ENCODE data around the gene TPST2. TPM values are rescaled to one million over a fixed set of nuclear protein-coding genes. Genes with fewer than 3 reads are reported as not detected.

TPST2 gene
- total and polyA plus RNA-seq, 7 experiments from 2014 or later: 14.4 to 44.8 (median 20.6) TPM

DNA sequence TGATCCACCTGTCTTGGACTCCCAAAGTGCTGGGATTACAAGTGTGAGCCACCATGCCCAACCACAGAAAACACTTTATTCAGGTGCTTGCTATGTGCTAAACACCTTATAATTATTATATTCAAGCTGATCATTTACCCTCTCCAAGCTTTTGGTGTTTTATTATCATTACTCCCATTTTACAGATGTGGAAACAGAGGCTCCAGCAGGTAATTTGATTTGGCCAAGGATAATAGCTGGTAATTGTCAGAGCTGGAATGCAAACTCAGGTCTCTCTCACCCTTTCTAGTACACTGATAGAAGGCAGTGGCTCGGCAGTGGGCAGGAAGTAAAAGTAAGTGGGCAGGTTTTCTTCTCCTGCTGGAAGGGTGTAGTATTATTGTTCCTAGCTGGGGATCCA is 3.8 kb upstream of the TPST2 start:
- CTCF ChIA-PET: no interaction called here
- Mint-ChIP-seq H3K4me1 (peaks cover 15 to 59% (median 43%) of the 10 kb centered on the region in 7 donors), H3K4me3 (peak overlapping the region in 2 of 10 donors; percentile 17 to 28), H3K9me3 (no peaks in the 10 kb centered on the region), H3K27ac (peak overlapping the region in 4 of 9 donors; percentile 34 to 60 (median 44)), H3K36me3 (peaks cover 0 to 2% (median 0%) of the 10 kb centered on the region in 5 donors), H3K27me3 (peaks cover 0 to 14% (median 0%) of the 10 kb centered on the region in 5 donors)
- intact Hi-C loops (cut with micrococcal nuclease): loop anchor here in 1 of 2 donors (5.0 kb wide), 4 partner anchors 34 to 166 kb away; partner anchors contain the start of genes ASPHD2, HPS4 and SRRD
- no peak overlapping the region for H3K27ac ChIP-seq (ENCODE audit: low read depth, low read length)
- no peak overlapping the region for H3K4me3 ChIP-seq (ENCODE audit: low read length)
- no peaks in the 10 kb centered on the region for H3K27me3 ChIP-seq (ENCODE audit: control insufficient read depth in 2 of 2, insufficient read depth in 2 of 2, low read length in 2 of 2)
- no peaks in the 10 kb centered on the region for H3K36me3 ChIP-seq (ENCODE audit: control insufficient read depth in 2 of 3, insufficient read depth in 3 of 3, low read length in 3 of 3)
- H3K4me1 ChIP-seq (ENCODE audit: control insufficient read depth in 2 of 2, insufficient read depth in 2 of 2, low read length in 2 of 2): peaks cover 27 to 58% of the 10 kb centered on the region in 2 donors
- DNase-seq (no peak), ATAC-seq (no peak)
- POLR2A ChIA-PET: interaction anchor here (0.8 kb wide), 1 partner anchor 19 kb away, joined by 3 read pairs; no protein-coding TSS in a partner anchor
- no peaks in the 10 kb centered on the region for H3K9me3 ChIP-seq (ENCODE audit: control insufficient read depth in 2 of 3, low read length in 3 of 3)

DNA sequence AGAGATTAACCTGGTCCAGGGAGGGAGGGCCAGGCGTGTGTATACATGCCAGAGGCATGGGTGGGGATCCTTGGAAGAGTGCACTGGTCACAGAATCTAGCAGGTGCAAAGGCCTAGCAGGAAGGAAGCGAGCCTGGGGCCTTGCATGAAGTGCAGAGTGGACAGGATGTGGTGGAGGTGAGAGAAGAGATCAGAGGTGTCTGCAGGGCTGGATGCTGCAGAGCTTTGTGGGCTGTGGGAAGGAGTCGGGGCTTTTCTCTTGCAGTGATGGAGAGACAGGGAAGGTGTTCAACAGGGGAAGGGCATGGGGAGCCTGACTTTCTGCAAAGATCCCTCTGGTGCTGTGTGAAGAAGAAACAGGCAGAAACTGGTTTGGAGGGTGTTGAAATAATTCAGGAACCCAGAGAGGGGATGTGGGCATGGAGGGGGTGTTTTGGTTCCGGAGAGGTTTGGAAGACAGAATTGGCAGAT is 2.5 kb upstream of the TPST2 start:
- CTCF ChIA-PET: interaction anchor here (0.6 to 1.8 kb wide), 2 partner anchors 78 to 88 kb away, joined by 3 to 6 read pairs; no protein-coding TSS in a partner anchor
- POLR2A ChIA-PET: interaction anchor here (0.9 to 1.0 kb wide), 2 partner anchors 21 to 51 kb away, joined by 3 to 5 read pairs; no protein-coding TSS in a partner anchor
- H3K27me3 ChIP-seq (ENCODE audit: control insufficient read depth in 2 of 2, insufficient read depth in 2 of 2, low read length in 2 of 2): no peaks in the 10 kb centered on the region
- Mint-ChIP-seq H3K9me3 (no peaks in the 10 kb centered on the region), H3K36me3 (peaks cover 0 to 9% (median 0%) of the 10 kb centered on the region in 5 donors), H3K27me3 (peaks cover 0 to 10% (median 0%) of the 10 kb centered on the region in 5 donors), H3K4me1 (peaks cover 20 to 64% (median 53%) of the 10 kb centered on the region in 7 donors), H3K27ac (peak overlapping the region; percentile 57 to 89 (median 74)), H3K4me3 (peak overlapping the region; percentile 7 to 77 (median 50))
- peak; percentile 39 for ATAC-seq
- no peaks in the 10 kb centered on the region for H3K36me3 ChIP-seq (ENCODE audit: control insufficient read depth in 2 of 3, insufficient read depth in 3 of 3, low read length in 3 of 3)
- intact Hi-C loops (cut with micrococcal nuclease): loop anchor here in 1 of 2 donors (1.0 to 5.0 kb wide), 6 partner anchors 35 to 165 kb away; partner anchors contain the start of genes ASPHD2, HPS4 and SRRD
- no peak overlapping the region for H3K4me3 ChIP-seq (ENCODE audit: low read length)
- peaks cover 31 to 49% of the 10 kb centered on the region in 2 donors for H3K4me1 ChIP-seq (ENCODE audit: control insufficient read depth in 2 of 2, insufficient read depth in 2 of 2, low read length in 2 of 2)
- no peaks in the 10 kb centered on the region for H3K9me3 ChIP-seq (ENCODE audit: control insufficient read depth in 2 of 3, low read length in 3 of 3)
- H3K27ac ChIP-seq (ENCODE audit: low read depth, low read length): peak overlapping the region; percentile 41
- DNase-seq: peak in 8 of 9 donors; percentile 15 to 49 (median 38)

DNA sequence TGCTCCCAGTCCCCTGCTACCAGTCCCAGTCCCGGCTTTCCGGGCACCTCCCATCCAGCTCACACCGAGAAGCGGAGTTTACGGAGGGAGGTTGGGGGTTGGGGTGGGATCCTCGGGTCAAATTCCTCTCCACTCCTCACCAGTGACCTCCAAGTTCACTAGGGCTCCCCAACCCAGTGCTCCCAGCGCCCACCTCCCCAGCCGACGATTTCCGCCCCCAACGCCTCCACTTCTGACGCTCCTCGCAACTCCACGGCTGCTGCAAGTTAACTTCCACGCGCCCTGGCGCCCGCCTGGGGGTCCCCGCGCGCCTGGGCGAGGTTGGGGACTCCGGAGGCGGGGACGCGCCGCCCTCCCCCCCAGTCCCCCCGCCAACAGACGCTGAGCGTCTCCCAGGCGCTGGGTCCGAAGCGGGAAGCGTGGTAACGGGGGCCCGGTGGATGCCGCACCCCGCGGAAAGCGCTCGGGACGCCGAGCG is 526 bp downstream of the TPST2 start:
- H3K4me3 ChIP-seq (ENCODE audit: low read length): peak overlapping the region; percentile 92
- peaks cover 0 to 13% (median 0%) of the 10 kb centered on the region in 5 donors for H3K36me3 Mint-ChIP-seq
- H3K27me3 ChIP-seq (ENCODE audit: control insufficient read depth in 2 of 2, insufficient read depth in 2 of 2, low read length in 2 of 2): no peaks in the 10 kb centered on the region
- H3K4me1 ChIP-seq (ENCODE audit: control insufficient read depth in 2 of 2, insufficient read depth in 2 of 2, low read length in 2 of 2): peaks cover 40 to 56% of the 10 kb centered on the region in 2 donors
- H3K4me3 Mint-ChIP-seq: peak overlapping the region; percentile 80 to 95 (median 87)
- ATAC-seq (peak; percentile 6), DNase-seq (peak in 8 of 9 donors; percentile 14 to 50 (median 31))
- H3K9me3 Mint-ChIP-seq: no peaks in the 10 kb centered on the region
- ChIA-PET POLR2A (interaction anchor here (0.8 to 2.5 kb wide), 3 partner anchors 13 to 106 kb away, joined by 3 to 10 read pairs (median 3); partner anchors contain the start of genes HPS4, SRRD and TFIP11), CTCF (no interaction called here)
- H3K27ac ChIP-seq (ENCODE audit: low read depth, low read length): peak overlapping the region; percentile 79
- no peaks in the 10 kb centered on the region for H3K27me3 Mint-ChIP-seq
- intact Hi-C loops (cut with micrococcal nuclease): no loop called here
- H3K27ac Mint-ChIP-seq: peak overlapping the region in 8 of 9 donors; percentile 72 to 89 (median 82)
- no peaks in the 10 kb centered on the region for H3K9me3 ChIP-seq (ENCODE audit: control insufficient read depth in 2 of 3, low read length in 3 of 3)
- peaks cover 37 to 86% (median 77%) of the 10 kb centered on the region in 7 donors for H3K4me1 Mint-ChIP-seq
- H3K36me3 ChIP-seq (ENCODE audit: control insufficient read depth in 2 of 3, insufficient read depth in 3 of 3, low read length in 3 of 3): no peaks in the 10 kb centered on the region

DNA sequence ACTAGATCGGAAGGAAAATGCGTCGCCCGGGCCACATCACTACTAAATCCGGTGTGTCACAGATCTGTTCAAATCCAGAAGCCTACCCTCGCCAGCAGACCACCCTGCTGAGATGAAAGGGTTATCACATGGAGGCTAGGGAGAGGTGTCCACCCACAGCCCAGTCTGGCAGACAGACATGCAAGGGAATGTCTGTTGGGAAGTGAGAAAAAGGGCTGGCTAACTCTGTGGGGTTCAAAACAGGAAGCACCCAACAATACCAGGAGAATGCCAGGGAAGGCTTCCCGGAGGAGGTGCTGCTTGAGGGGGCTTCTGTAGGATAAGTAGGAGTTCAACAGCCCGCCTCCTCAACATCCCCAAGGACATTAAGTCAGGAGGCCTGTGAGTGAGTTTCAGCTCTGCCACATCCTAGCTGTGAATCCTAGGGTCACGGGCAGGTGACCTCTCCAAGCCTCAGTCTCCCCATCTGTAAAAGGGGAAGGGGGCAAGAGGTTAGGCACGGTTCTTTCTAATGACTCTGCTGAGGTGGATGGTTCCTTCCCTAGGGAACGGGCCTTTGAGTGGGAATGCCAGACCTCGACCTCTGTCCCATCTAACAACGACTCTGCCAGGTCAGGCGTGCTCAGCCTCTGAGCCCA is 1.1 kb downstream of the TPST2 start:
- Mint-ChIP-seq H3K27ac (peak overlapping the region; percentile 72 to 89 (median 82)), H3K36me3 (peaks cover 0 to 13% (median 0%) of the 10 kb centered on the region in 5 donors), H3K9me3 (no peaks in the 10 kb centered on the region), H3K27me3 (no peaks in the 10 kb centered on the region), H3K4me3 (peak overlapping the region; percentile 80 to 95 (median 87)), H3K4me1 (peaks cover 43 to 86% (median 77%) of the 10 kb centered on the region in 7 donors)
- Histone ChIP-seq H3K27me3 (ENCODE audit: control insufficient read depth in 2 of 2, insufficient read depth in 2 of 2, low read length in 2 of 2) (no peaks in the 10 kb centered on the region), H3K27ac (ENCODE audit: low read depth, low read length) (peak overlapping the region; percentile 79), H3K9me3 (ENCODE audit: control insufficient read depth in 2 of 3, low read length in 3 of 3) (no peaks in the 10 kb centered on the region), H3K36me3 (ENCODE audit: control insufficient read depth in 2 of 3, insufficient read depth in 3 of 3, low read length in 3 of 3) (no peaks in the 10 kb centered on the region), H3K4me1 (ENCODE audit: control insufficient read depth in 2 of 2, insufficient read depth in 2 of 2, low read length in 2 of 2) (peaks cover 40 to 51% of the 10 kb centered on the region in 2 donors), H3K4me3 (ENCODE audit: low read length) (peak overlapping the region; percentile 92)
- ChIA-PET CTCF (no interaction called here), POLR2A (interaction anchor here (1.0 to 2.5 kb wide), 2 partner anchors 77 to 106 kb away, joined by 3 to 10 read pairs; partner anchors contain the start of genes HPS4, SRRD and TFIP11)
- intact Hi-C loops (cut with micrococcal nuclease): no loop called here
- no peak for DNase-seq
- no peak for ATAC-seq

DNA sequence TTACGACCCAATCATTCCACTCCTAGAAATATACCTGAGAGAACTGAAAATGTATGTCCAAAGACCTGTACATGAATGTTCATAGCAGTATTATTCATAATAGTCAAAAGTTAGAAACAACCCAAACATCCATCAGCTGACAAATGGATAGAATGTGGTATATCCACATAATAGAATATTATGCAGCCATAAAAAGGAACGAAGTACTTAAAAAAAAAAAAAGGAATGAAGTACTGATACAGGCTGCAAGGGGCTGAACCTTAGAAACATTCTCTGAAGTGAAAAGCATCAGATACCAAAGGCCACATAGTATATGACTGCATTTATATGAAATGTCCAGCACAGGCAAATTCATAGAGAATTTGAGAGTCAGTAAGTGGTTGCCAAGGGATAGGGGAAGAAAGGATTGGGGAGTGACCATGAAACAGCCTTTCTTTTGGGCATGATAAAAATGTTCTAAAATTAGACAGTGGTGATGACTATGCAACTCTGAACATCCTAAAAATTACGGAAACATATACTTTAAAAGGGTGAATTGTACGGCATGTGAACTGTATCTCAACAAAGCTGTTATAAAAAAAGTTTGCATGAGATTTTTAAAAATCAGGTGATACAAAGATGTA is 1.8 kb downstream of the TPST2 start:
- ChIA-PET CTCF (no interaction called here), POLR2A (interaction anchor here (0.6 kb wide), 1 partner anchor 85 kb away, joined by 3 read pairs; no protein-coding TSS in a partner anchor)
- Mint-ChIP-seq H3K9me3 (no peaks in the 10 kb centered on the region), H3K4me1 (peaks cover 43 to 79% (median 70%) of the 10 kb centered on the region in 7 donors), H3K27me3 (no peaks in the 10 kb centered on the region), H3K4me3 (peak overlapping the region; percentile 80 to 95 (median 87)), H3K36me3 (peaks cover 0 to 13% (median 0%) of the 10 kb centered on the region in 5 donors), H3K27ac (peak overlapping the region; percentile 64 to 89 (median 81))
- no peak for DNase-seq
- peaks cover 39 to 45% of the 10 kb centered on the region in 2 donors for H3K4me1 ChIP-seq (ENCODE audit: control insufficient read depth in 2 of 2, insufficient read depth in 2 of 2, low read length in 2 of 2)
- no peaks in the 10 kb centered on the region for H3K9me3 ChIP-seq (ENCODE audit: control insufficient read depth in 2 of 3, low read length in 3 of 3)
- intact Hi-C loops (cut with micrococcal nuclease): no loop called here
- no peaks in the 10 kb centered on the region for H3K27me3 ChIP-seq (ENCODE audit: control insufficient read depth in 2 of 2, insufficient read depth in 2 of 2, low read length in 2 of 2)
- peak; percentile 21 for ATAC-seq
- peak overlapping the region; percentile 79 for H3K27ac ChIP-seq (ENCODE audit: low read depth, low read length)
- no peaks in the 10 kb centered on the region for H3K36me3 ChIP-seq (ENCODE audit: control insufficient read depth in 2 of 3, insufficient read depth in 3 of 3, low read length in 3 of 3)
- peak overlapping the region; percentile 92 for H3K4me3 ChIP-seq (ENCODE audit: low read length)

Measured in naive thymus-derived CD4-positive, alpha-beta T cell (primary cell).